NOMO-1 treated with dmso at 0.1 percent for 144 hours (cell line): Measurements from ENCODE around the gene MAP7.
"Not testable (repeated sequence)": the region's sequence is repeated elsewhere in the genome, so short reads cannot be mapped to it uniquely, and the experiment has no call there.

Source experiments
- DNase-seq: peaks from one replicate; lab custom pipeline; 2025; ENCODE audit not compliant: unreplicated experiment; lab: John Stamatoyannopoulos, UW

The MAP7 gene

GRCh38 chr6:136315594-136315993 is 234.6 kb downstream of the MAP7 start:
- DNase-seq: no peak

- DNase-seq: no peak
These were observed 237.2 kb downstream of the MAP7 start for GRCh38 chr6:136312975-136313374.

GRCh38 chr6:136309729-136310311 is 240.4 kb downstream of the MAP7 start:
- DNase-seq: no peak

- DNase-seq: no peak
These were observed 241.1 kb downstream of the MAP7 start for GRCh38 chr6:136309171-136309570.

GRCh38 chr6:136308469-136308868 is 241.8 kb downstream of the MAP7 start:
- DNase-seq: not testable (repeated sequence)

GRCh38 chr6:136307351-136307750 is 242.9 kb downstream of the MAP7 start:
- no peak for DNase-seq

- no peak for DNase-seq
These were observed 243.8 kb downstream of the MAP7 start for GRCh38 chr6:136306466-136306865.

- DNase-seq: no peak
These were observed 245.8 kb downstream of the MAP7 start for GRCh38 chr6:136304410-136304809.

- DNase-seq: no peak
These were observed 246.7 kb downstream of the MAP7 start for GRCh38 chr6:136303516-136303915.

- no peak for DNase-seq
These were observed 255.6 kb downstream of the MAP7 start for GRCh38 chr6:136294621-136295020.
